Measurements from ENCODE around the gene PDE10A. TPM values are rescaled to one million over a fixed set of nuclear protein-coding genes. Genes with fewer than 3 reads are reported as not detected.

Gene PDE10A
- total RNA-seq, 1 donor from 2014 or later = 6.9 TPM

DNA sequence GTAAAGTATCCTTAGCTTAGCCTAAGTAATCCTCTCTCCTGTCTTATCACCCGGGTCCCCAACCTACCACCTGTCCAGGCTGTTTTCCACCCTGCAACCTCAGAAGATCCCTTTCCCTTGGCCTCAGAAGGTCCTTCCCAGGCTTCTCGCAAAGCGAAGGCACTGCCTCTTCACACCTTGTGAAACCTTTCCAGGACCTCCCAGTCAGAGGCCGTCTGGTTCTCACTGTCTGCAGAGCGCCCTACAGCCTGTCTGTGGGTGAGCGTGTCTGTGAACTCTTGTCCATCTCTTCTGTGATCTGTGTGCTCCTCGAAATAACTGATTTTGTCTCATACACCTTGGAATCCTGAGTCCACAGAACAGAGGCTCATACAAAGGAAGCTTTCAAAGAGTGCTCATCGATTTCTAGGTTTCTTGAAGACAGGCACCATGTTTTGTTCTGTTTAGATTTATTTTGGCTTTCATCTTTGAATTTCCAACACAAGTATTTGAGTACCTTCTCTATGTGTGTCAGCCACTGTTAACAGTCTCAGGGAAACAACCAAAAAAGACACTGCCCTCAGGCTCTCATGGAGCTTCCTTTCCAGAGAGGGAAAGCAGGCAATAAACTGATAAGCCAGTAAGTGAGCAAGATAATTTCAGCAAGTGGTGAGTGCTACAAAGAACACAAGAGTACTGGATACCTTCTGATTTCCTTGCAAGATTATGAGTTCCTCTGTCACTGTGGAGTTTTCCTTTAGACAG is 6.3 kb downstream of the PDE10A start:
- DNase-seq (ENCODE audit: low read depth) = no peak
- H3K4me3 ChIP-seq (ENCODE audit: low read depth, low read length) = no peak overlapping the region
- TF ChIP-seq, protein P1, sequence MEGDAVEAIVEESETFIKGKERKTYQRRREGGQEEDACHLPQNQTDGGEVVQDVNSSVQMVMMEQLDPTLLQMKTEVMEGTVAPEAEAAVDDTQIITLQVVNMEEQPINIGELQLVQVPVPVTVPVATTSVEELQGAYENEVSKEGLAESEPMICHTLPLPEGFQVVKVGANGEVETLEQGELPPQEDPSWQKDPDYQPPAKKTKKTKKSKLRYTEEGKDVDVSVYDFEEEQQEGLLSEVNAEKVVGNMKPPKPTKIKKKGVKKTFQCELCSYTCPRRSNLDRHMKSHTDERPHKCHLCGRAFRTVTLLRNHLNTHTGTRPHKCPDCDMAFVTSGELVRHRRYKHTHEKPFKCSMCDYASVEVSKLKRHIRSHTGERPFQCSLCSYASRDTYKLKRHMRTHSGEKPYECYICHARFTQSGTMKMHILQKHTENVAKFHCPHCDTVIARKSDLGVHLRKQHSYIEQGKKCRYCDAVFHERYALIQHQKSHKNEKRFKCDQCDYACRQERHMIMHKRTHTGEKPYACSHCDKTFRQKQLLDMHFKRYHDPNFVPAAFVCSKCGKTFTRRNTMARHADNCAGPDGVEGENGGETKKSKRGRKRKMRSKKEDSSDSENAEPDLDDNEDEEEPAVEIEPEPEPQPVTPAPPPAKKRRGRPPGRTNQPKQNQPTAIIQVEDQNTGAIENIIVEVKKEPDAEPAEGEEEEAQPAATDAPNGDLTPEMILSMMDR (conservative IDR thresholded peaks at IDR 0.05; ENCODE audit: low read depth, low read length) = no peak

DNA sequence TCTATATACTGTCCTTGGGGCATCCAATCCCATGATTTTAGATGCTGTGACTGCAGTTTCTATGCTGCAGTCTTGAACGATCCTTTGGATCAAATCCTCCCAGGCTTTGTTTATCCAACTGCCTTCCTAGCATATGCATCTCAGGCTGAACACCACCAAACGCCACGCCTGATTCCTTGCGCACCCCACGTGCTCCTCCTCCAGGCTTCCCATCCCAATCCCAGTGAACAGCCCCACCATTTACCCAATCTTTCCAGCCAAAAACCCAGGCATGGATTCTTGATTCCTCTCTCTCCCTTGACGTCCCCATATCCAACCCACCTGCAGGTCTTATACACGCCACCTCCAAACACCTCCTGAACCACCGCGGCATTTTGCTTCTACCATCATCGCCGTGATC is 7.8 kb downstream of the PDE10A start:
- TF ChIP-seq, protein P1 (conservative IDR thresholded peaks at IDR 0.05; ENCODE audit: low read depth, low read length) = no peak
- H3K4me3 ChIP-seq (ENCODE audit: low read depth, low read length) = no peak overlapping the region
- DNase-seq (ENCODE audit: low read depth) = no peak

DNA sequence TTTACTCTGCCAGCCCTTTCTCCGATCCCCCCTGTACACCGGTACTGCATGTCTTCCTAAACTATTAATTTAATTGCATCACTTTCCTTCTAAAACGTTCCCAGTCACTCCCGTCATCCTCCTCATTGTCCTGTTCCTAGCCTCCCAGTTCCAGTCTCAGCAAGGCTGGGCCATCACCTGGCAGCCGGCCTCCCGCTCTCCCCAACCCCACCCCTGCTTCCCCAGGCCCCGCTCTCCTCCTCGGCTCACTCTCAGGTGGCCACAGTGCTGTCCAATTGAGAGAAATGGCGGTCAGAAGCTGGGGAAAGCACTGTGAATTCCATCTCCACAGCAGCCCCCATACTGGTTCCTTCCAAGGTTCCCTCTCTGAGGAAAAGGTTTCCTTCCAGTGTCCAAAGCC is 8.9 kb downstream of the PDE10A start:
- H3K4me3 ChIP-seq (ENCODE audit: low read depth, low read length) = no peak overlapping the region
- DNase-seq (ENCODE audit: low read depth) = no peak
- TF ChIP-seq, protein P1 (conservative IDR thresholded peaks at IDR 0.05; ENCODE audit: low read depth, low read length) = no peak

DNA sequence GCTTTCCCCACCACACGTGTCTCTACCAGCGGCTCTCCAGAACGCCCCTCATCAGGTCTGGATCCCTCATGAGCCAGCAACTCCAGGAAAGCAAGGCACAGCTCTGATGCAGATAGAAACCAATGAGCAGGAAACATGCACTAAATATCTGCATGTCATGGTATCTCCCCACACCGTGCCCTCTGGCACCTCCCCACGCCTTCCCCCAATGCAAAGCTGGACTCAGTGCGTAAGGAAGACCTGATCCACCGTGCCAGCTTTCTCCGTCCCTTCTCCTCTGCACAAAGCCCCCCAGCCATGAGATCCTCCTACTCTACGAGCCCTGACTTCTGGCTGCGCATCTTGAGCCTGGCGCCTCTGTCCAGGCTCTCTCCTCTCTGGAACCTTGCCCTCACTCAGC is 9.4 kb downstream of the PDE10A start:
- TF ChIP-seq, protein P1 (conservative IDR thresholded peaks at IDR 0.05; ENCODE audit: low read depth, low read length) = no peak
- no peak overlapping the region for H3K4me3 ChIP-seq (ENCODE audit: low read depth, low read length)
- no peak for DNase-seq (ENCODE audit: low read depth)

DNA sequence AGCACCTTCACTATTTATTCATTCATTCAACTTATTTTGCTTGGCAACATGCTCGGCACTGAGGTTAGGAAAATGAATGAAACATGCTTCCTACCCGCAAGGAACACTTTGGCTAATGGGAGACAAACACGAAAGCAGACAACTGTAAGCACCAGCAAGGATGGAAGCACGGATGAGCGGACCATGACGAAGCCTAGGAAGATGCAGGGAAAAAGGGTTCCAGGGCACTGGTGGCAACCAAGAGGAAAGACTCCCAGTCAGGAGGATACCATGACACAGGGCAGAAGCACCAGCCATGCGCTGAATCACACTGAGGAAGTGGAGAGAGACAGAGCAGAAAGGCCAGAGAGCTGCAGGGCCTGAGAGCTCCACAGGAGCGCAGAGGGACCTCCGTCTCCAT is 9.8 kb downstream of the PDE10A start:
- DNase-seq (ENCODE audit: low read depth) = no peak
- H3K4me3 ChIP-seq (ENCODE audit: low read depth, low read length) = no peak overlapping the region
- TF ChIP-seq, protein P1 (conservative IDR thresholded peaks at IDR 0.05; ENCODE audit: low read depth, low read length) = no peak

DNA sequence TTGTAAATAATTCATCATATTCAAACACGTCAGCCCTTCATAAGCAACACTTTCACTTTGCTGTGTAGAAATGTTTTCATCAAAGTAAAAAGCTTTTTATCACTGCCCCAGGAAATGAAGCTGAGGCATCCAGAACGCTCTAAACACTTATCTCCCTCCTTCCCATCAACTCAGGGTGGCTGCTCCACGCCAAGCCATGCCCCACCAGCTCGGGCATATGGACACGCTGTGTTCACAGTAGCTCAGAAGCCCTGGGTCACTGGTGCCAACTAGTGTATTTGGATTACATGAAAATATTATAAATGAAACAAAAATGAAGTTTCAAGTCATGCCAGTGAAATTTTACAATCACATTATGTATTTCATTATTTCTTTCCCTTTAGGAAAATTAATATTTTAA is 10.3 kb downstream of the PDE10A start:
- TF ChIP-seq, protein P1 (conservative IDR thresholded peaks at IDR 0.05; ENCODE audit: low read depth, low read length) = no peak
- DNase-seq (ENCODE audit: low read depth) = no peak
- H3K4me3 ChIP-seq (ENCODE audit: low read depth, low read length) = no peak overlapping the region

Measured in epithelial cell of proximal tubule (primary cell).